ENCODE results near the gene SLC13A4.

GRCh38 chr7:135653340-135654080 is 74.5 kb downstream of the SLC13A4 start:
- TF ChIP-seq, protein P1, sequence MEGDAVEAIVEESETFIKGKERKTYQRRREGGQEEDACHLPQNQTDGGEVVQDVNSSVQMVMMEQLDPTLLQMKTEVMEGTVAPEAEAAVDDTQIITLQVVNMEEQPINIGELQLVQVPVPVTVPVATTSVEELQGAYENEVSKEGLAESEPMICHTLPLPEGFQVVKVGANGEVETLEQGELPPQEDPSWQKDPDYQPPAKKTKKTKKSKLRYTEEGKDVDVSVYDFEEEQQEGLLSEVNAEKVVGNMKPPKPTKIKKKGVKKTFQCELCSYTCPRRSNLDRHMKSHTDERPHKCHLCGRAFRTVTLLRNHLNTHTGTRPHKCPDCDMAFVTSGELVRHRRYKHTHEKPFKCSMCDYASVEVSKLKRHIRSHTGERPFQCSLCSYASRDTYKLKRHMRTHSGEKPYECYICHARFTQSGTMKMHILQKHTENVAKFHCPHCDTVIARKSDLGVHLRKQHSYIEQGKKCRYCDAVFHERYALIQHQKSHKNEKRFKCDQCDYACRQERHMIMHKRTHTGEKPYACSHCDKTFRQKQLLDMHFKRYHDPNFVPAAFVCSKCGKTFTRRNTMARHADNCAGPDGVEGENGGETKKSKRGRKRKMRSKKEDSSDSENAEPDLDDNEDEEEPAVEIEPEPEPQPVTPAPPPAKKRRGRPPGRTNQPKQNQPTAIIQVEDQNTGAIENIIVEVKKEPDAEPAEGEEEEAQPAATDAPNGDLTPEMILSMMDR (IDR thresholded peaks at IDR 0.05) = no peak
- TF ChIP-seq POLR2AphosphoS5 (IDR thresholded peaks at IDR 0.05; ENCODE audit: insufficient read depth in 1 of 2, low read depth in 1 of 2) = no peak
